ENCODE measurements around the gene ZNF22.

GRCh38 chr10:44967616-44968015 is 33.1 kb upstream of the ZNF22 start:
- no peak for TF ChIP-seq CTCF (conservative IDR thresholded peaks at IDR 0.05)
- no peak for TF ChIP-seq EZH2 (IDR thresholded peaks at IDR 0.05; ENCODE audit: low read depth)

Data from PC-9 (cell line).